ENCODE measurements around the gene ADCY4. TPM values are rescaled to one million over a fixed set of nuclear protein-coding genes. Genes with fewer than 3 reads are reported as not detected.

ADCY4 gene
- total and polyA plus RNA-seq, 2 of the 8 experiments (the other 6 are each of a cell fraction or from before 2014, with no cell fraction given), result 0.27 to 0.35 TPM

DNA sequence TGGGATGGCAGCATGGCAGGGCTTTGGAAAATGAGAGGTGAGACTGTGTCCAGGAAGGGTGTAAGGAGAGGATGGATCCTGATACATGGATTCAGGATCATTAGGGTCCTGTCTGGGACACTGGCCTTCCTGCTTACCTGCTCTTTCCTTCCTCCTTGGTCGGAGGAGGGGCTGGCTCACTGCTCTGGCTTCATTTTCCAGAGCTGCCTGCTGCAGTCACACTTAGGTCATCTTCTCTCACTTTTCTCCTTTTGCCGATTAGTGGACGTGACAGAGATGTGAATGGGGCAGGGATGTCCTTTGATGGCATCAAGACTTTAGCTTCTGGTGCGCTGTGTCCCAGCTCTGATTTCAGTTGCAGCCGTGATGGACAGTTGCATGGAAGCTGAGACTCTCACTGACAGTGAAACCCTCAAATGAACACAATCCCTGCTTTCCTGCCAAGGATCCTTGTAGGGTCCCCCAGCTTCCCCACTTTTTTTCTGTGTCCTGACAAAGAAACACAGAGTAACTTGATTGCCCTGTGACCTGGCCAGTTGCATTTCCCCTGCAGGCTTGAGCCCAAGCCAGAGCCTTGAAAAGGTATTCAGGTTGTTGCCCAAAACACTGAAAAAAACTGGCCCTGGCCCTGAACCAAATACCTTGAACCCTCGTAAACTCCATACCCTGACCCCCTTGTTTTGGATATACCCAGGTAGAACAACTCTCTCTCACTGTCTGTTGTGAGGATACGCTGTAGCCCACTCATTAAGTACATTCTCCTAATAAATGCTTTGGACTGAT is 26.3 kb downstream of the ADCY4 start (continued):
- TF ChIP-seq NANOG (IDR thresholded peaks at IDR 0.05; ENCODE audit: insufficient read depth, low read depth, low read length, poor library complexity, severe bottlenecking), result no peak
- no peak for TF ChIP-seq KDM1A (IDR thresholded peaks at IDR 0.05; ENCODE audit: borderline replicate concordance, low read length)
- TF ChIP-seq BRCA1 (IDR thresholded peaks at IDR 0.05; ENCODE audit: low read depth, low read length), result no peak
- TF ChIP-seq CBX8 (IDR thresholded peaks at IDR 0.05; ENCODE audit: borderline replicate concordance, low read depth, low read length), result no peak
- no peak for TF ChIP-seq GABPA (IDR thresholded peaks at IDR 0.05; ENCODE audit: borderline replicate concordance, insufficient read depth, low read length)
- TF ChIP-seq TEAD4 (IDR thresholded peaks at IDR 0.05; ENCODE audit: low read depth, low read length), result no peak
- TF ChIP-seq RXRA (IDR thresholded peaks at IDR 0.05; ENCODE audit: insufficient read depth, low read depth, low read length), result no peak
